Activated T-helper 17 cell treated with anti-CD3 and anti-CD28 coated beads, Interleukin-2, amount 50 U/mL, for 72 hours (primary cell): ENCODE data around the gene CDPF1. TPM values are rescaled to one million over a fixed set of nuclear protein-coding genes. Genes with fewer than 3 reads are reported as not detected.

Source experiments
- ATAC-seq: fragments of 150-1000 bp; cut with Tn5 transposase; replicated peaks from 2 replicates; pipeline ENCODE4 v1.10.0; 2021; ENCODE audit warnings: mild to moderate bottlenecking, moderate library complexity
- H3K27ac Mint-ChIP-seq: one replicate; pipeline ENCODE4 v1.8.0; 2022; ENCODE audit warnings: mixed read lengths
- H3K27me3 Mint-ChIP-seq: one replicate; pipeline ENCODE4 v1.8.0; 2022; ENCODE audit warnings: mixed read lengths
- H3K36me3 Mint-ChIP-seq: one replicate; pipeline ENCODE4 v1.8.0; 2022; ENCODE audit warnings: low read depth, mild to moderate bottlenecking, mixed read lengths
- H3K4me1 Mint-ChIP-seq: one replicate; pipeline ENCODE4 v1.8.0; 2022; ENCODE audit warnings: mixed read lengths
- H3K4me3 Mint-ChIP-seq: one replicate; pipeline ENCODE4 v1.8.0; 2022; ENCODE audit warnings: mild to moderate bottlenecking, mixed read lengths
- H3K9me3 Mint-ChIP-seq: one replicate; pipeline ENCODE4 v1.8.0; 2022; ENCODE audit warnings: mixed read lengths
- total RNA-seq, 2 donors: library from RNA; stranded (reverse); gene quantifications; one replicate each; pipeline ENCODE4 v1.2.3, GENCODE V29; 2022

The CDPF1 gene
- total RNA-seq, 2 donors from 2014 or later = 5.6 to 7.8 TPM

DNA sequence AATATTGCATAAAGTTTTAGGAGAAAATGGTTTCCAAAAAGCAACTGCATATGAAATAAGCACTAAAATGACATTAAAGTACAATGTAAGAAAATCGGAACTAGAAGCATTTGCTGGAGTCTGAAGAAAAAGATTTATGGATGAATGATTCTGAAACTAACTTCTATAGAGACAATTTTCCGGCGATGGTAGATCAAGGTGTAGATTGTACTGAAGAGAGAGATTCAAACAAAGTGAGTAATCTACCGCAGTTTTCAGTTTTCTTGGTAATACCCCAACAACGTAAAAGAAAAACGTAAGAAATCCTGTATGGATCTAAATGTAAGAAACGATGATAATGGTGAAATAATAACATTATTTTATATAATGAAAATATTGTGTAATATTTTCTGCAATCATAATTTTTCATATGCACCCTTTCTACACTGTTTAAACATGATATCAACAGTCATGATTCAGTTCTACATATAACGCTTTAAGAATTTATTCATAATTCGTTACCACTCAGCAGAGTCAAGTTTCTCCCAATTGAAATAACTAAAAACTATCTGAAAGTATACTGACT is 1.8 kb upstream of the CDPF1 start:
- H3K36me3 Mint-ChIP-seq = peaks cover 5% of the 10 kb centered on the region
- peak overlapping the region; percentile 80 for H3K4me3 Mint-ChIP-seq
- H3K4me1 Mint-ChIP-seq = peaks cover 22% of the 10 kb centered on the region
- H3K27ac Mint-ChIP-seq = peak overlapping the region; percentile 80
- peak; percentile 44 for ATAC-seq
- H3K9me3 Mint-ChIP-seq = no peaks in the 10 kb centered on the region
- peaks cover 5% of the 10 kb centered on the region for H3K27me3 Mint-ChIP-seq

DNA sequence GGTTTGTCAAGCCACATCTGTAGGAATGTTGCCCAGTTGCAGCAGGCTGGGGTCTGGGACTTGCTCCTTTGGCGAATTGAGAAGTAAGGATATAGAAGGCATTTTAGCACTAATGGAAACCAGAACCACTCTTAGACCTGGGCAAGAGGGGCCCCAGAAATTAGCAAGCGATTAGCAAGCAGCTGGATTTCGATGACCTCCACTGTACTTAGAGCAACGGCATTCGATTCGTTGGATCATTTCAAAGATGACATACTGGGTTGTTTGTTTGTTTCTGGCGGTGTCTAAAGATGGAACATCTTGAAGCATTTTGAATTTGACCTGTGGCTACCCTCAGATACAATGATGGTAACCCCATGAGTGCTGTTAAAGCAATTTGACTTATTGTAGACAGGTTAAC is 1.2 kb upstream of the CDPF1 start:
- Mint-ChIP-seq H3K36me3 (peaks cover 5% of the 10 kb centered on the region), H3K4me3 (peak overlapping the region; percentile 80), H3K27ac (peak overlapping the region; percentile 80), H3K27me3 (no peaks in the 10 kb centered on the region), H3K9me3 (no peaks in the 10 kb centered on the region), H3K4me1 (peaks cover 18% of the 10 kb centered on the region)
- ATAC-seq = no peak

DNA sequence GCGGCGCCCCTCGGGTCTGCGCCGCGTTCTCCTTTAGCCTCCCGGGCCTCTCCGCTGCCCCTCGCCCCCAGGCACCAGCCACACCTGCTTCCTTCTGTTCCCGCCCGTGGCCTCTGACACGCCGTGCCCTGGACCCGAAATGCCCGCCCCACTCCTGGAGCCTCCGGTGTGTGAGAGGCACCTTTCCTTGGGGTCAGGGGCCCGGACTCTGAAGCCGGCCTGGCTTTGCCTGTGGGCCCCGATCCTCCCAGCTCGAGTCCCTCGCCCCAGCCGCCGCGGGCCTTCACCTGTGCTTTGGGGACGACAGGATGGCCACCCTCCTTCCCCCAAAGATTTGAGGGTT is 661 bp upstream of the CDPF1 start:
- peaks cover 5% of the 10 kb centered on the region for H3K36me3 Mint-ChIP-seq
- H3K4me3 Mint-ChIP-seq = peak overlapping the region; percentile 80
- H3K27me3 Mint-ChIP-seq = no peaks in the 10 kb centered on the region
- ATAC-seq = no peak
- H3K27ac Mint-ChIP-seq = peak overlapping the region; percentile 80
- no peaks in the 10 kb centered on the region for H3K9me3 Mint-ChIP-seq
- peaks cover 18% of the 10 kb centered on the region for H3K4me1 Mint-ChIP-seq

DNA sequence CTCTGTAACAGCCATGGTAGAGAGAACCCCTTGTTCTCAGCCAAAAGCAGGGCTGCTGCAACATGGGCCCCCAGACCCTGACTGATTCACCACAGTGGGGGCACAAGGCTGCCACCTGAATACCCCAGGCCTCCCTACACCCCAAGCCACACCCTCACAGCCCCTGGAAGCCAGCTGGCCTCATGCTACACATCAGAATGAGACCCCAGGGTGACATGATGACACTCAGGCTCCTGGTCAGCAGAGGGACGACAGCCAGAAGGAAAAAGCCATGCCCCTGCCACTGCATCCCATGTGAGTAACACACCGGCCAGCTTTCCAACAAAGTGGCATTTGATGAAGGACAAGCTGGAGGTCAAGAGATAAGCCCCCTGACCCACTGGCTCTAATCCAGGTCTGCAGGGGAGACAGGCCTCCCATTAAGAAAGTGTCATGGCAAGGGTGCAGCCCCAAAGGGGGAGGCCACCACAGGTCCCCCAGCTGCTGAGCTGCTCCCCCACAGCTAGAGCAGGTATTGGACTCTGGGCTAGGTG is 2.6 kb downstream of the CDPF1 start:
- no peaks in the 10 kb centered on the region for H3K9me3 Mint-ChIP-seq
- H3K4me1 Mint-ChIP-seq = peaks cover 10% of the 10 kb centered on the region
- ATAC-seq = no peak
- H3K27me3 Mint-ChIP-seq = no peaks in the 10 kb centered on the region
- no peak overlapping the region for H3K27ac Mint-ChIP-seq
- H3K4me3 Mint-ChIP-seq = no peak overlapping the region
- peaks cover 11% of the 10 kb centered on the region for H3K36me3 Mint-ChIP-seq

DNA sequence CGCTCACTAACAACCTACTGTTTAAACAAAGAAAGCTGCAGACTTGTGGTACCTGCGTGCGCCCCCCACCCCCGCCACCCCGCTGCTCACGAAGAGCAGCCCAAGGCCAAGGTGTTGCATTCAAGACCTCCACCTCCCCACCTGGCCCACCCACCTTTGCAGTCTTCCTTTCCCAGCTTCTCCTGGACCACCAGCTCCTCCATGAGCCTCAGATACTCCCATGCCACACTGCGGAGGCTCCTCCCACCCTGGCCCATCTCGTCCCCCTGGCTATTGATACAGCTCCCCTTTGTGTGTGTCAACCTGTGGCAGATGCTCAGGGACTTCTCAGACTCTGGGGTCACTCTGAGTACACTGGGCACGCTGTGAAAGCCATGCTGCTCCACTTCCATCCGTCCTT is 3.9 kb downstream of the CDPF1 start:
- Mint-ChIP-seq H3K9me3 (no peaks in the 10 kb centered on the region), H3K27me3 (no peaks in the 10 kb centered on the region), H3K36me3 (peaks cover 11% of the 10 kb centered on the region), H3K27ac (no peak overlapping the region), H3K4me3 (no peak overlapping the region), H3K4me1 (peaks cover 3% of the 10 kb centered on the region)
- ATAC-seq = no peak

DNA sequence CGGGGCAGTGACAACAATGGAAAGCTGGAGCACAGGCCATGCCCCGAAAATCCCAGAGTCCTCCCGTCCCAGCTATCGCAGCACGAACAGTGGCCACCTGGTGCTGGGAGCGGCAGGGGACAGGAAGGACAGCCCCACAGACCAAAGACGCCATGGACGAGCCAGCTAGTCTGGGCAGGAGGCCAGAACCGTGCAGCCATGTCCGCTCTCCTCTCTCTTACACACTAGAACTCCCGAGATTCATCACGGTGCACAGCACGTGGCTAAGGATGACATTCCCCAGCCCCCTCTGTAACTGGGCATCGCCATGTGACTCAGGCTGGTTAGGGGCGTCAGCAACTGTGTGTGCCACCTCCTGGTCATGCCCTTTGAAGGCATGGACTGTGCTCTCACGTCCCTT is 4.6 kb downstream of the CDPF1 start:
- Mint-ChIP-seq H3K36me3 (peaks cover 11% of the 10 kb centered on the region), H3K4me3 (no peak overlapping the region), H3K4me1 (no peaks in the 10 kb centered on the region), H3K27ac (no peak overlapping the region), H3K9me3 (no peaks in the 10 kb centered on the region), H3K27me3 (no peaks in the 10 kb centered on the region)
- ATAC-seq = no peak

DNA sequence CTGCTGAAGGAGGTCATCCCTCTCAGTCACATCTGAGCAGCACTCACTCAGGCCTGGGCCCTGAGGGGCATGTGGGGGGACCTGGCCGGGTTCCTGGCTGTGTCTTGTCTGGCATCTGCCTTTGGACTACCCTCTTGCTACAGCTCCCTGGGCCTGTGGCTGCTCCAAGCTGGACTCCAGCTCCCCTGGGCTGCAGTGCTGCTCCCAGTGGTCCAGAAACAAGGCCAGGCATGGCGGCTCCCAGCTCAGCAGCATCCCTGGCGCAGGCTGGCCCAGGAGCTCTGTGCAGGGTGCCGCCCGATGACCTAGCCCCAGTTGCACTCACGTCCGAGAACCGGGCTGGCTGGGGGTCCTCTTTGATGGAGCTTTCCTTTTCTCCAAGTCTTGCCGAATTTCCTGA is 5.3 kb downstream of the CDPF1 start:
- Mint-ChIP-seq H3K36me3 (peaks cover 11% of the 10 kb centered on the region), H3K4me1 (peaks cover under 1% of the 10 kb centered on the region), H3K9me3 (no peaks in the 10 kb centered on the region), H3K27me3 (no peaks in the 10 kb centered on the region), H3K27ac (no peak overlapping the region), H3K4me3 (no peak overlapping the region)
- no peak for ATAC-seq

DNA sequence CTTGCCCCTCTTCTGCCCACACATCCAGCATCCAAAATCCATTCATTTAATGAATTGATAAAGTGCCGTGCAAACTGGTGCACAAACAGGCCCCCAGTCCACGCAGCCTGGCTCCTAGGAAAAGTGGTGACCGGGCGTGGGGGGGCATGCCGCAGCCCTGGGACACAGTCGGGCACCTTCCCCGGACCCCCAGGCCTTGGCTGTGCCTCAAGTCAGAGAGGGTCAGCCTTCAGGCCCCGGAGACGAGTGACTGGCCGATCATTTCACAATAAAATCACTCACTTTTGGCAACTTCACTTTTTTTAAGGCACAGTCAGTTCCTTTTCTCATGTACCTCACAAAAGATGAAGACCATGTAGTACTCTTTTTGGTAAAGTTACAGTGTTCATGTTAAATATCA is 8.0 kb downstream of the CDPF1 start:
- no peaks in the 10 kb centered on the region for H3K27me3 Mint-ChIP-seq
- peaks cover 4% of the 10 kb centered on the region for H3K4me1 Mint-ChIP-seq
- H3K9me3 Mint-ChIP-seq = no peaks in the 10 kb centered on the region
- ATAC-seq = no peak
- no peak overlapping the region for H3K27ac Mint-ChIP-seq
- no peak overlapping the region for H3K4me3 Mint-ChIP-seq
- H3K36me3 Mint-ChIP-seq = peaks cover 11% of the 10 kb centered on the region

DNA sequence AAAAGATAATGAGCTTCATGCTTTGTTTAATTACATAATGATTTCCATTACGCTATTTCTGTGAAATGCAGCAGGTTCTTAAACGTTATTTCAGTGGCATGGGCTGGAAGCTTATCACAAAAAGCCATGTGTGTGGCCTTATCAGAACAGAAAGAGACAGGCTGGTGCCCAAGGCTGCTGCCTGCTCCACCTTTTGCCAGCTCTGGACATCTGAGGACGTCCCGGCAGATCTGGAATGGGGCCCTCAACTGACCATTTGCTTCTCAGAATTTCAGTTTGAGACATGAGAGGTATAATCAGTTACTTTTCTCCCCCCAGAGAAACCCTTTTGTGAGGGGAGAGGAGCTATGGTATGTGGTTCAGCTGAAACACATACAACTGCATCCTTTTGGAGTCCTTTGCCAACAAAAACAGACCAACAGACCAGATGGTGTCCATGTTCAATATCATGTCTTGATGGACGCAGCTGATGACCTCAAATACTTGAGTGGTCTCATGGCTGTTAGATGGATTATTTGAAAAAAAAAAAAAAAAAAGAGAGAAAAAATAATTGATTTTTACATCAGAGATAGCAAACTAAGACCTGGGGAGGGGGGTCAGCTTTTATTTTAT is 8.6 kb downstream of the CDPF1 start:
- Mint-ChIP-seq H3K27me3 (no peaks in the 10 kb centered on the region), H3K4me1 (peaks cover 4% of the 10 kb centered on the region), H3K9me3 (no peaks in the 10 kb centered on the region), H3K27ac (no peak overlapping the region), H3K4me3 (no peak overlapping the region), H3K36me3 (peaks cover 14% of the 10 kb centered on the region)
- no peak for ATAC-seq

DNA sequence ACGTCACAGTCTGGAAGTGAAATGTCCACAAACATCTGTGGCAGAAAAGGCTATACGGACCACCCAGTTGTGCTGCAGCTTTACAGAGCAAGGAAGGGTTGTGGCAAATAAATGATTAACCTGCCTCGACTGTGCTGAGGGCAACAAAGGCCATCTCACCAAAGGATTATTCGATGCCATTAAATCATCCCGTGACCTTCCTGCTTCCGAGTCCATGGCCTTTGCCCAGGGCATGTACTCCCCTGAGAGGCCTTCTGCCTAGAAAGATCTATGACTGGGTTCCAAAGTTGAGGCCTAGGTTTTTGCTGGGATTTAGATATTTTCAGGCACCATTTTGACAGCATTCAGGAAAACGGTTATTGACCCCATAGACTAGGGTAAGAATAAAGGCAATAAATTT is 9.2 kb downstream of the CDPF1 start:
- H3K36me3 Mint-ChIP-seq = peaks cover 17% of the 10 kb centered on the region
- H3K27me3 Mint-ChIP-seq = no peaks in the 10 kb centered on the region
- H3K4me3 Mint-ChIP-seq = no peak overlapping the region
- no peak overlapping the region for H3K27ac Mint-ChIP-seq
- H3K4me1 Mint-ChIP-seq = peaks cover 4% of the 10 kb centered on the region
- H3K9me3 Mint-ChIP-seq = no peaks in the 10 kb centered on the region
- no peak for ATAC-seq

DNA sequence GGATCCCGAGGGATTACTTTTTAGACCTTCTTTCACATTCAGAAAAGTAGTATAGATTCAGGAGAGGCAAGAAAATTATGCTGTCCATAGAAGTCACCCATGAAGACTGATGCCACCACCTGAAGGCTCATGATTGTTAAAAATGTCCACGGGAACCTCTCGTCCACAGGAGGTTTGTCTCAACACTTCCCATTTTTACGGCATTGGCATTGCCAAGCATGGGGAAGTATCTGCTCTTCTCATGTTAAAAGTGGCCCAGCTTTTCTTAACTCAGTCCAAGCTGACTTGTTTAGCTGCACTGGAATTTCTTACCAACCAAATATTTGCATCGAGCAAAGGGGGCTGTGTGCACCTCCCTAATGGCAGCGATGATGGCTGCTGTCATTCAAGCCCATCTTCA is 9.6 kb downstream of the CDPF1 start:
- Mint-ChIP-seq H3K27me3 (no peaks in the 10 kb centered on the region), H3K36me3 (peaks cover 17% of the 10 kb centered on the region), H3K4me3 (no peak overlapping the region), H3K9me3 (no peaks in the 10 kb centered on the region), H3K4me1 (peaks cover 4% of the 10 kb centered on the region), H3K27ac (no peak overlapping the region)
- no peak for ATAC-seq

DNA sequence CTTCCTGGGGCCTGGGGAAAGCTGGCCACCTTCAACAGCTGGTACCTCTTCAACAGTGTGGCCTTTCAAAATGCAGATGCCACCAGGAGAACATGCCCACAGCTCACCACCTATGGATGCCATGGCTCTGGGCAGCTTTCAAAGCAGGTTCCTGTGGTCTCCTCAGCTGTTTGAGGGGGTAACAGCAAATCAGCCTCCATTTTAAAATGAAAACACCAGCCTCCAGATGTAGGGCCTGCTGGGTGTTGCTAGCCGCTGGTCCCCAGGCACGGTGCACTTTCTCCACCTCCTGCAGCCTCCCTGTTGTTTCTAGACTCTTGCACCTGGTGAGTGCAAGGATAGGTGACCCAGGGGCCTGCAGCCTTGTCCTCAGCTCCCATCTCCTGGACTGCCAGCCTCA is 10.0 kb downstream of the CDPF1 start:
- no peak overlapping the region for H3K4me3 Mint-ChIP-seq
- H3K27ac Mint-ChIP-seq = no peak overlapping the region
- H3K4me1 Mint-ChIP-seq = peaks cover 4% of the 10 kb centered on the region
- ATAC-seq = no peak
- H3K36me3 Mint-ChIP-seq = peaks cover 21% of the 10 kb centered on the region
- no peaks in the 10 kb centered on the region for H3K27me3 Mint-ChIP-seq
- no peaks in the 10 kb centered on the region for H3K9me3 Mint-ChIP-seq

DNA sequence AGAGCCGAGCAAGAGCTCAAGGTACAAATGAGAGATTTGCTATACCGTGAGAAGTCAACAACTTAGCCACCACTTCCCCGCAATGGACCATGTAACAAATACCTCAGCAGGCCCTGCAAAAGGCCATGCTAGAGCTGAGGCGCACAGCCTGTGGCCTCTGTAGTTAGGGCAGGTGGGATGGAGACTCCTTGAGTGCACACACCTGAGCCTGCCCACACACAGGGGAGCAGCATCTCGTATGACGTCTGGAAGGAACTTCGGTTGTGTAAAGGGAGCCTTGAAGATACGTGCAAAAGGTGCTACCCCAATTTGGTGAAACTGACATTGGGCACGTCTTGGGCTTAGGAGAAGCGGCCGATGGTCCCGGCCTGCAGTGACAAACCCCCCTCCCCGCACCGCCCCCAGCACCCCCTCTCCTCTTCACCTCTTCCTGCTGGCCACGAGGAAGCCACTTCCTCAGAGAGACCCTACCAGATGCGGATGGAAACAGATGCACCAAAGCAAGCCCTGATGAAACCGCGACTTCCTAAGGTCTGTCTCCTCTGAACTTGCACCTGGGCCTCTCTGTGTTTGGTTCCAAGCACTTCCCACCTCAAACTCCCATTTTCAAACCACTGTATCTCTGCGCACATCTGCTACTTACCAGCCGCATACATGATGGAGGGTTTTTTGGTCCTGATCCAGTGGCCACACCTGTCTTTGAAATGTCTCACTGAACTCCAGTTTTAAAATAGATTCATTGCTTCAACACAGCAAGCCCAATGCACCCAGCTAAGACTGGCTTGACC is 10.6 kb downstream of the CDPF1 start:
- no peak overlapping the region for H3K27ac Mint-ChIP-seq
- peaks cover 24% of the 10 kb centered on the region for H3K36me3 Mint-ChIP-seq
- no peak overlapping the region for H3K4me3 Mint-ChIP-seq

DNA sequence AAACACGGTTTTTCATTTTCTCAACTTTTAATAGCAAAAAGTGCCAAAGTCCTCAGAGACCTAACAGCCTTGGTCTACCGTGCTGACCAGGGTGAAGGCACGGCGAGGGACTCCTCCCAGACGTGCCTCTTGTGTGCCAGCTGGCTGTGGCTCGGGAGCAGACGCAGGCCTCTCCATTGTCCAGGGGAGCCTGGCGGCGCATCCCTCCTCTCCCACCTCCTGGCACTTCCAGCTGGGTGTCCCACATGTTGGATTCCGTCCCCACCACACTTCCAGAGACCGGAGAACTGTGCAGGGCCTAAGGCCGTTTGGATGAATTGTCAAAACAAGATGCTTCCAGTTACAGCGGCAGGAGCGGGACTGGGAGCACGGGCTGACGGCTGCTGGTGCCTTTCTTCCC is 11.6 kb downstream of the CDPF1 start:
- Mint-ChIP-seq H3K36me3 (peaks cover 19% of the 10 kb centered on the region), H3K9me3 (no peaks in the 10 kb centered on the region), H3K27me3 (no peaks in the 10 kb centered on the region), H3K4me3 (no peak overlapping the region), H3K4me1 (peaks cover 4% of the 10 kb centered on the region), H3K27ac (no peak overlapping the region)
- no peak for ATAC-seq

More for the DNA sequence above, 10.6 kb downstream of the CDPF1 start:
- no peaks in the 10 kb centered on the region for H3K27me3 Mint-ChIP-seq
- H3K9me3 Mint-ChIP-seq = no peaks in the 10 kb centered on the region
- peaks cover 4% of the 10 kb centered on the region for H3K4me1 Mint-ChIP-seq
- ATAC-seq = no peak
